ENCODE measurements around the gene DOK5. TPM values are rescaled to one million over a fixed set of nuclear protein-coding genes. Genes with fewer than 3 reads are reported as not detected.

The DOK5 gene
- total and polyA plus RNA-seq, 2 of the 8 experiments (the other 6 are each of a cell fraction or from before 2014, with no cell fraction given), result 8.9 to 15.0 TPM

DNA sequence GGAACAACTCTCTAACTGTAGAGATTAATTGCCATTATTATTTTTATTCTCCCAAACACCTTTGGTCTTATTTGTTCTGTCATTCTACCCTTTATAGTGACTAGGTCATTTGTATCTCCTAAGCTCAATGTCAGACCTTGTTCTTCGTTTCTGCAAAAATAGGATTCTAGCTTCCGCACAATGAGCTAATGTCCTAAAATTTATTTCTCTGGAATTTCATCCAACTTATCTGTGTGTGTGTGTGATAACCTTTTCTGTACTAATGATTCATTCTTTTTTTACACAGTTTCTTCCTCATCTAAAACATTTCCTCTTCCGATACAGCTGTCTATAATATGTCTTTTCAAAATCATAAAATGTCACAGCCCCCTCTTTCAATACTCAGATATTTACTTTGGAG lies 84.5 kb downstream of the DOK5 start (continued):
- TF ChIP-seq, protein P1, sequence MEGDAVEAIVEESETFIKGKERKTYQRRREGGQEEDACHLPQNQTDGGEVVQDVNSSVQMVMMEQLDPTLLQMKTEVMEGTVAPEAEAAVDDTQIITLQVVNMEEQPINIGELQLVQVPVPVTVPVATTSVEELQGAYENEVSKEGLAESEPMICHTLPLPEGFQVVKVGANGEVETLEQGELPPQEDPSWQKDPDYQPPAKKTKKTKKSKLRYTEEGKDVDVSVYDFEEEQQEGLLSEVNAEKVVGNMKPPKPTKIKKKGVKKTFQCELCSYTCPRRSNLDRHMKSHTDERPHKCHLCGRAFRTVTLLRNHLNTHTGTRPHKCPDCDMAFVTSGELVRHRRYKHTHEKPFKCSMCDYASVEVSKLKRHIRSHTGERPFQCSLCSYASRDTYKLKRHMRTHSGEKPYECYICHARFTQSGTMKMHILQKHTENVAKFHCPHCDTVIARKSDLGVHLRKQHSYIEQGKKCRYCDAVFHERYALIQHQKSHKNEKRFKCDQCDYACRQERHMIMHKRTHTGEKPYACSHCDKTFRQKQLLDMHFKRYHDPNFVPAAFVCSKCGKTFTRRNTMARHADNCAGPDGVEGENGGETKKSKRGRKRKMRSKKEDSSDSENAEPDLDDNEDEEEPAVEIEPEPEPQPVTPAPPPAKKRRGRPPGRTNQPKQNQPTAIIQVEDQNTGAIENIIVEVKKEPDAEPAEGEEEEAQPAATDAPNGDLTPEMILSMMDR (IDR thresholded peaks at IDR 0.05; ENCODE audit: control extremely low read depth in 1 of 3, insufficient read depth in 1 of 3, low read depth in 1 of 3, low read length in 3 of 3), result no peak
- TF ChIP-seq, protein P2, sequence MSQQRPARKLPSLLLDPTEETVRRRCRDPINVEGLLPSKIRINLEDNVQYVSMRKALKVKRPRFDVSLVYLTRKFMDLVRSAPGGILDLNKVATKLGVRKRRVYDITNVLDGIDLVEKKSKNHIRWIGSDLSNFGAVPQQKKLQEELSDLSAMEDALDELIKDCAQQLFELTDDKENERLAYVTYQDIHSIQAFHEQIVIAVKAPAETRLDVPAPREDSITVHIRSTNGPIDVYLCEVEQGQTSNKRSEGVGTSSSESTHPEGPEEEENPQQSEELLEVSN (IDR thresholded peaks at IDR 0.05), result no peak
- TF ChIP-seq TAF7 (optimal IDR thresholded peaks at IDR 0.05; ENCODE audit: borderline replicate concordance, low read depth, low read length), result no peak
